Cardiac fibroblast (primary cell): ENCODE results near the gene APBA2.
"Not testable (repeated sequence)": the region's sequence is repeated elsewhere in the genome, so short reads cannot be mapped to it uniquely, and the experiment has no call there.

Source experiments
- DNase-seq, 2 donors: peaks; one replicate each; pipeline versions ENCODE4 v3.0.0 to v3.0.0-alpha.2; 2010; ENCODE audit warnings: low read depth in 2 of 2
- H3K4me3 ChIP-seq, 2 donors: replicated peaks in 1 of 2; 1 replicate in 1 of 2; 2 replicates in 1 of 2; pipeline ENCODE4 v1.5.1; 2011; ENCODE audit warnings: low read depth in 2 of 2, low read length in 2 of 2, mild to moderate bottlenecking in 2 of 2, moderate library complexity in 1 of 2
- CTCF ChIP-seq: IDR thresholded peaks from one replicate; pipeline ENCODE4 v1.5.1; 2011; ENCODE audit warnings: low read depth, mild to moderate bottlenecking, low read length, inconsistent platforms

APBA2 gene

GRCh38 chr15:29099131-29099880 is 213.5 kb downstream of the APBA2 start:
- no peak for TF ChIP-seq CTCF
- no peak overlapping the region for H3K4me3 ChIP-seq
- no peak for DNase-seq

GRCh38 chr15:29100486-29101000 is 214.8 kb downstream of the APBA2 start:
- H3K4me3 ChIP-seq, result no peak overlapping the region
- no peak for DNase-seq
- TF ChIP-seq CTCF, result no peak

- no peak for DNase-seq
- TF ChIP-seq CTCF, result no peak
- H3K4me3 ChIP-seq, result no peak overlapping the region
These were observed 215.7 kb downstream of the APBA2 start for GRCh38 chr15:29101491-29101890.

GRCh38 chr15:29102173-29102794 is 216.5 kb downstream of the APBA2 start:
- not testable (repeated sequence) for H3K4me3 ChIP-seq
- DNase-seq, result peak; percentile 61 to 67
- peak; percentile 80 for TF ChIP-seq CTCF

- no peak for TF ChIP-seq CTCF
- H3K4me3 ChIP-seq, result peak overlapping the region; percentile 36 to 47
- peak in 1 of 2 donors; percentile 18 for DNase-seq
These were observed 217.4 kb downstream of the APBA2 start for GRCh38 chr15:29102911-29103823.

- DNase-seq, result peak; percentile 80 to 90
- H3K4me3 ChIP-seq, result peak overlapping the region; percentile 36 to 47
- peak; percentile 58 for TF ChIP-seq CTCF
These were observed 218.2 kb downstream of the APBA2 start for GRCh38 chr15:29103824-29104565.
